A549 (cell line): ENCODE data around the gene SH3BGR. TPM values are rescaled to one million over a fixed set of nuclear protein-coding genes. Genes with fewer than 3 reads are reported as not detected.

Source experiments
- ATAC-seq, 2 experiments: fragments of 200-7000 bp in 1 of 2; fragments of >200 bp in 1 of 2; cut with Nextera tagmentation in 1 of 2; cut with Tn5 transposase in 1 of 2; 3 replicates each; pipeline versions ENCODE4 v1.8.0 to v1.9.1; 2018 to 2020; ENCODE audit warnings: mild to moderate bottlenecking in 1 of 2, moderate library complexity in 1 of 2
- CTCF ChIA-PET: fragments of 300-600 bp; sonication (Branson Sonifier 250); formaldehyde crosslinking; extraction: SDS; loops from one replicate; lab custom pipeline; 2021; ENCODE audit warnings: antibody characterized with exemption, inconsistent platforms; lab: Yijun Ruan, JAX
- POLR2A ChIA-PET: fragments of 350-600 bp; formaldehyde crosslinking; extraction: SDS; loops from one replicate; lab custom pipeline; 2021; ENCODE audit warnings: antibody characterized with exemption, inconsistent platforms; lab: Yijun Ruan, JAX
- DNase-seq, 2 experiments: peaks; one replicate each; pipeline versions ENCODE4 v3.0.0 to v3.0.0-alpha.2; 2011 to 2016; ENCODE audit warnings: low read depth in 1 of 2, low spot score in 1 of 2
- FAIRE-seq: peaks from 2 replicates; lab custom pipeline; 2011; peaks lifted over from hg19 to GRCh38; lab: Jason Lieb, UNC
- H3K27ac ChIP-seq, 2 experiments: fragments of >200 bp; sonication (Bioruptor Twin); formaldehyde crosslinking; 3 replicates each; pipeline ENCODE4 v1.5.1; 2016 to 2017
- H3K4me1 ChIP-seq: fragments of >200 bp; sonication (Bioruptor Twin); formaldehyde crosslinking; 3 replicates; pipeline ENCODE4 v1.6.1; 2016
- H3K4me2 ChIP-seq: fragments of >200 bp; sonication (Bioruptor Twin); formaldehyde crosslinking; 3 replicates; pipeline ENCODE4 v1.6.1; 2016
- H3K4me3 ChIP-seq: fragments of >200 bp; sonication (Bioruptor Twin); formaldehyde crosslinking; 3 replicates; pipeline ENCODE4 v1.5.1; 2016
- H3K9me3 ChIP-seq: fragments of >200 bp; sonication (Bioruptor Twin); formaldehyde crosslinking; 3 replicates; pipeline ENCODE4 v1.6.1; 2016
- CBX2 ChIP-seq: fragments of 200-600 bp; sonication (generic); IDR thresholded peaks from 2 replicates; pipeline ENCODE4 v1.6.1; 2016; ENCODE audit warnings: low read depth, mild to moderate bottlenecking, borderline replicate concordance
- CBX8 ChIP-seq: fragments of 200-600 bp; sonication (generic); IDR thresholded peaks from 2 replicates; pipeline ENCODE4 v1.6.1; 2016
- CEBPB ChIP-seq, 2 experiments: fragments of >200 bp in 1 of 2; sonication (Bioruptor Twin) in 1 of 2; formaldehyde crosslinking in 1 of 2; IDR thresholded peaks; 2 replicates each; pipeline ENCODE4 v1.6.1; 2012 to 2016
- CHD2 ChIP-seq: fragments of 150-350 bp; IDR thresholded peaks from 2 replicates; pipeline ENCODE4 v1.6.1; 2014; ENCODE audit warnings: low read length; ENCODE audit not compliant: partially characterized antibody
- CHD4 ChIP-seq: fragments of 200-600 bp; sonication (generic); IDR thresholded peaks from 2 replicates; pipeline ENCODE4 v1.6.1; 2016; ENCODE audit warnings: antibody characterized with exemption, mild to moderate bottlenecking, borderline replicate concordance
- EHMT2 ChIP-seq: fragments of 200-600 bp; sonication (generic); IDR thresholded peaks from 2 replicates; pipeline ENCODE4 v1.6.1; 2016; ENCODE audit warnings: antibody characterized with exemption, low read depth, mild to moderate bottlenecking, moderate library complexity
- EP300 ChIP-seq, 2 experiments: fragments of >200 bp; sonication (Bioruptor Twin); formaldehyde crosslinking; IDR thresholded peaks; 2 replicates in 1 of 2; 3 replicates in 1 of 2; pipeline ENCODE4 v1.6.1; 2016 to 2017
- ESRRA ChIP-seq: fragments of 150-350 bp; IDR thresholded peaks from 2 replicates; pipeline ENCODE4 v1.6.1; 2014; ENCODE audit warnings: mild to moderate bottlenecking, low read length, borderline replicate concordance
- FOXS1 ChIP-seq: fragments of 250-450 bp; sonication (Bioruptor Pico); IDR thresholded peaks from 2 replicates; pipeline ENCODE4 v1.5.0; 2020; ENCODE audit warnings: mild to moderate bottlenecking, moderate library complexity
- GATA3 ChIP-seq: IDR thresholded peaks from 2 replicates; pipeline ENCODE4 v1.6.1; 2012; ENCODE audit warnings: borderline replicate concordance
- HDAC2 ChIP-seq: fragments of 200-600 bp; sonication (generic); IDR thresholded peaks from 2 replicates; pipeline ENCODE4 v1.6.1; 2016
- HOXB13 ChIP-seq: fragments of 250-450 bp; sonication (Bioruptor Pico); IDR thresholded peaks from 2 replicates; pipeline ENCODE4 v1.5.0; 2020; ENCODE audit warnings: low read depth, mild to moderate bottlenecking, moderate library complexity
- HOXB5 ChIP-seq: fragments of 250-450 bp; sonication (Bioruptor Pico); IDR thresholded peaks from 2 replicates; pipeline ENCODE4 v1.5.0; 2020; ENCODE audit warnings: mild to moderate bottlenecking, moderate library complexity
- JUN ChIP-seq, 2 experiments: fragments of >200 bp; sonication (Bioruptor Twin); formaldehyde crosslinking; IDR thresholded peaks; 2 replicates in 1 of 2; 3 replicates in 1 of 2; pipeline ENCODE4 v1.6.1; 2016 to 2017
- JUNB ChIP-seq: fragments of >200 bp; sonication (Bioruptor Twin); formaldehyde crosslinking; IDR thresholded peaks from 2 replicates; pipeline ENCODE4 v1.6.1; 2016
- KDM1A ChIP-seq: fragments of 200-600 bp; sonication (generic); IDR thresholded peaks from 2 replicates; pipeline ENCODE4 v1.6.1; 2016; ENCODE audit warnings: low read depth, mild to moderate bottlenecking
- KDM5A ChIP-seq: fragments of 200-600 bp; sonication (generic); IDR thresholded peaks from 2 replicates; pipeline ENCODE4 v1.6.1; 2016; ENCODE audit warnings: antibody characterized with exemption, mild to moderate bottlenecking
- NPAS2 ChIP-seq: fragments of 250-450 bp; sonication (Bioruptor Pico); IDR thresholded peaks from 2 replicates; pipeline ENCODE4 v1.8.0; 2022; ENCODE audit warnings: mild to moderate bottlenecking, moderate library complexity, borderline replicate concordance
- NR3C1 ChIP-seq: fragments of >200 bp; sonication (Bioruptor Twin); formaldehyde crosslinking; IDR thresholded peaks from 3 replicates; pipeline ENCODE4 v1.6.1; 2017
- POLR2A ChIP-seq: IDR thresholded peaks from 2 replicates; pipeline ENCODE4 v1.6.1; 2012; ENCODE audit warnings: mild to moderate bottlenecking, low read length
- RAD21 ChIP-seq, 2 experiments: fragments of >200 bp in 1 of 2; sonication (Bioruptor Twin) in 1 of 2; formaldehyde crosslinking in 1 of 2; IDR thresholded peaks in 1 of 2; conservative IDR thresholded peaks in 1 of 2; 2 replicates in 1 of 2; 3 replicates in 1 of 2; pipeline ENCODE4 v1.6.1; 2012 to 2018; ENCODE audit warnings: inconsistent platforms in 1 of 2
- RARB ChIP-seq: fragments of 250-450 bp; sonication (Bioruptor Pico); IDR thresholded peaks from 2 replicates; pipeline ENCODE4 v1.8.0; 2021; ENCODE audit warnings: mild to moderate bottlenecking, moderate library complexity
- SREBF2 ChIP-seq: fragments of 450-650 bp; IDR thresholded peaks from 2 replicates; pipeline ENCODE4 v1.6.1; 2014; ENCODE audit warnings: mild to moderate bottlenecking, moderate library complexity
- TFCP2L1 ChIP-seq: fragments of 250-450 bp; sonication (Bioruptor Pico); IDR thresholded peaks from 2 replicates; pipeline ENCODE4 v1.5.0; 2021; ENCODE audit warnings: mild to moderate bottlenecking
- TP53 ChIP-seq: fragments of 250-450 bp; sonication (Bioruptor Pico); IDR thresholded peaks from 2 replicates; pipeline ENCODE4 v1.5.0; 2021; ENCODE audit warnings: mild to moderate bottlenecking, moderate library complexity
- ZNF302 ChIP-seq: fragments of 250-450 bp; sonication (Bioruptor Pico); IDR thresholded peaks from 2 replicates; pipeline ENCODE4 v1.9.0; 2021; ENCODE audit warnings: inconsistent platforms, mild to moderate bottlenecking, moderate library complexity
- ZSCAN20 ChIP-seq: fragments of 250-450 bp; sonication (Bioruptor Pico); IDR thresholded peaks from 2 replicates; pipeline ENCODE4 v1.8.0; 2022; ENCODE audit warnings: mild to moderate bottlenecking, moderate library complexity
- WGBS: methylation state at CpG from one replicate; pipeline ENCODE4 v1.1.6; 2017; ENCODE audit errors: missing lambda C conversion rate; 5-methylcytosine and 5-hydroxymethylcytosine counted together
- polyA plus RNA-seq, 4 experiments: library from polyadenylated mRNA; depleted of rRNA in 3 of 4; stranded (reverse); fragments of >200 nt; fragmentation: RNase III in 1 of 4; extraction: RNeasy Plus Mini Kit Qiagen cat#74134 plus additional on column Dnase treatment in 1 of 4; gene quantifications; 2 replicates in 3 of 4; 3 replicates in 1 of 4; pipeline ENCODE4 v1.2.3, GENCODE V29; 2011 to 2017
- TF ChIP-seq, protein P1 (sequence below): IDR thresholded peaks from 2 replicates; pipeline ENCODE4 v1.6.1; 2012; ENCODE audit warnings: low read depth, borderline replicate concordance
- TF ChIP-seq, protein P2 (sequence below): fragments of 250-450 bp; sonication (Bioruptor Pico); IDR thresholded peaks from 2 replicates; pipeline ENCODE4 v1.5.0; 2021; ENCODE audit warnings: mild to moderate bottlenecking, moderate library complexity, borderline replicate concordance
- TF ChIP-seq, protein P3 (sequence below): fragments of >200 bp; sonication (Bioruptor Twin); formaldehyde crosslinking; IDR thresholded peaks from 2 replicates; pipeline ENCODE4 v1.6.1; 2016

The SH3BGR gene
- polyA plus RNA-seq, 2 of the 4 experiments (the other 2 are of a cell fraction), result 1.0 to 3.0 TPM

DNA sequence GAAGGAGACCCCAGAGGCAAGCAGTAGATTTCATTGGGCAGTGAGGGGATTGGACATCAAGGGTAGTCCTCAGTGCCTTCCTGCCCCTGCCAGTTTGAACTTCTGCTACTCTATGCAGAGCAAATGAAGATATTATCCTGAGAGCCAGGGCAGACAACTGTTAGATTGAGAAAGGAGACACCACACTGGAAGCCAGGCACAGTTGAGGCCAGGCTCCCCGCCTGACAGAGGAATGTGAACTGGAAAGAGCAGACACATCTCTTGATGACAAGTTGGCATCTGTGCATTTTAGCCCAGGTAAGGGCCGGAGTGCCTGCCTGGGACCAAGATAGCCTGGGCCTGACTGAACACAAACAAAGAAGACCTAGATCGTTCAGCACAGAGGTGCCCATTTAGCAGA, 16.0 kb downstream of the SH3BGR start:
- no peak for FAIRE-seq
- WGBS, result 43% methylated on average over 3 of the region's 3 CpGs
- Histone ChIP-seq H3K4me3 (no peak overlapping the region), H3K9me3 (no peaks in the 10 kb centered on the region), H3K27ac (no peak overlapping the region), H3K4me2 (no peak overlapping the region), H3K4me1 (no peaks in the 10 kb centered on the region)
- no peak for TF ChIP-seq NPAS2 (CRISPR knock-in tag)
- no peak for TF ChIP-seq RARB (CRISPR knock-in tag)
- TF ChIP-seq POLR2A, result no peak
- no peak for TF ChIP-seq ZSCAN20 (CRISPR knock-in tag)
- no peak for TF ChIP-seq GATA3
- TF ChIP-seq FOXS1 (CRISPR knock-in tag), result no peak
- TF ChIP-seq RAD21 (conservative IDR thresholded peaks at IDR 0.05 in 1 of 2, IDR thresholded peaks at IDR 0.05 in 1 of 2), result no peak
- TF ChIP-seq CEBPB (IDR thresholded peaks at IDR 0.05), result no peak
- no peak for TF ChIP-seq SREBF2
- TF ChIP-seq CHD2, result no peak
- CTCF ChIA-PET, result no interaction called here
- POLR2A ChIA-PET, result no interaction called here
- DNase-seq, result no peak
- ATAC-seq, result no peak

DNA sequence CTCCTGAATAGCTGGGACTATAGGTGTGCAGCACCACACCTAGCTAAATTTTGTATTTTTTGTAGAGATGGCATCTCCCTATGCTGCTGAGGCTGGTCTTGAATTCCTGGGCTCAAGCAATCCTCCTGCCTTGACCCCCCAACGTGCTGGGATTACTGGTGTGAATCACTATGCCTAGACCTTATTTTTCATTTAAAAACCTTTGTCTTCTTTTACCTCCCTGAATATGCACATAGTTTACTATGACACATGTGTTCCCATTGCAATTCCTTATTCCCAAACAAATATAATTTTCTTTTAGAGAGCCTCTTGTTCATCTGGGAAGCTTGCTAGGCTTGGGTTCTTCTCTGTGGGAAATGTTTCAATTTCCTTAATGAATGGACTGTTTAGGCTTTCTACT, 16.8 kb downstream of the SH3BGR start:
- no peak overlapping the region for H3K27ac ChIP-seq
- ChIA-PET POLR2A (no interaction called here), CTCF (interaction anchor here (0.7 kb wide), 1 partner anchor 137 kb away, joined by 4 read pairs; no protein-coding TSS in a partner anchor)
- ATAC-seq, result no peak
- WGBS, result 7% methylated on average over 1 of the region's 1 CpG
- H3K4me2 ChIP-seq, result no peak overlapping the region
- H3K4me3 ChIP-seq, result no peak overlapping the region
- H3K4me1 ChIP-seq, result no peaks in the 10 kb centered on the region
- no peaks in the 10 kb centered on the region for H3K9me3 ChIP-seq
- TF ChIP-seq JUN (IDR thresholded peaks at IDR 0.05) (no peak), JUNB (no peak), KDM5A (no peak), TP53 (CRISPR knock-in tag) (no peak), HOXB13 (CRISPR knock-in tag) (no peak), CBX8 (no peak)
- TF ChIP-seq, protein P1, sequence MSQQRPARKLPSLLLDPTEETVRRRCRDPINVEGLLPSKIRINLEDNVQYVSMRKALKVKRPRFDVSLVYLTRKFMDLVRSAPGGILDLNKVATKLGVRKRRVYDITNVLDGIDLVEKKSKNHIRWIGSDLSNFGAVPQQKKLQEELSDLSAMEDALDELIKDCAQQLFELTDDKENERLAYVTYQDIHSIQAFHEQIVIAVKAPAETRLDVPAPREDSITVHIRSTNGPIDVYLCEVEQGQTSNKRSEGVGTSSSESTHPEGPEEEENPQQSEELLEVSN, result no peak
- no peak for DNase-seq
- FAIRE-seq, result no peak

DNA sequence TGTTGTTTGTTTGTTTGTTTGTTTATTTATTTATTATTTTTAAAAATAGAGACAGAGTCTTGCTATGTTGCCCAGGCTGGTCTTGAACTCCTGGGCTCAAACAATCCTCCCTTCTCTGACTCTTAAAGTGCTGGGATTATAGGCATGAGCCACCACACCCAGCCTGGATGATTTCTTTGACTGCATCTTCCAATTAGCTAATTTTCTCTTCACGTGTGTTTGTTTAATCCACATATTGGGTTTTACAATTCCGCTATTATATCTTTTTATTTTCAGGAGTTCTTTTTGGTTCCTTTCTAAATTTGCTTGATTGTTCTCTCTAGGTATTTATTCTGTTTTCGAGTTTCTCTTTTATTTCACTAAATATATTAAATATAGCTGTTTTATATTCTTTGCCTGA, 19.8 kb downstream of the SH3BGR start:
- ATAC-seq (no peak), DNase-seq (no peak), FAIRE-seq (no peak)
- Histone ChIP-seq H3K4me3 (no peak overlapping the region), H3K4me1 (no peaks in the 10 kb centered on the region), H3K27ac (no peak overlapping the region), H3K4me2 (no peak overlapping the region), H3K9me3 (no peaks in the 10 kb centered on the region)
- CTCF ChIA-PET, result interaction anchor here (0.8 kb wide), 1 partner anchor 16 kb away, joined by 3 read pairs; no protein-coding TSS in a partner anchor
- POLR2A ChIA-PET, result no interaction called here
- TF ChIP-seq TFCP2L1 (CRISPR knock-in tag) (no peak), HOXB5 (no peak), CBX8 (no peak), EHMT2 (no peak), CHD4 (no peak), KDM1A (no peak), HDAC2 (no peak), TP53 (CRISPR knock-in tag) (no peak), ESRRA (no peak), NR3C1 (no peak), JUNB (no peak), EP300 (IDR thresholded peaks at IDR 0.05) (no peak), ZNF302 (CRISPR knock-in tag) (no peak), GATA3 (no peak), CBX2 (no peak), CEBPB (IDR thresholded peaks at IDR 0.05) (no peak)
- TF ChIP-seq, protein P2, sequence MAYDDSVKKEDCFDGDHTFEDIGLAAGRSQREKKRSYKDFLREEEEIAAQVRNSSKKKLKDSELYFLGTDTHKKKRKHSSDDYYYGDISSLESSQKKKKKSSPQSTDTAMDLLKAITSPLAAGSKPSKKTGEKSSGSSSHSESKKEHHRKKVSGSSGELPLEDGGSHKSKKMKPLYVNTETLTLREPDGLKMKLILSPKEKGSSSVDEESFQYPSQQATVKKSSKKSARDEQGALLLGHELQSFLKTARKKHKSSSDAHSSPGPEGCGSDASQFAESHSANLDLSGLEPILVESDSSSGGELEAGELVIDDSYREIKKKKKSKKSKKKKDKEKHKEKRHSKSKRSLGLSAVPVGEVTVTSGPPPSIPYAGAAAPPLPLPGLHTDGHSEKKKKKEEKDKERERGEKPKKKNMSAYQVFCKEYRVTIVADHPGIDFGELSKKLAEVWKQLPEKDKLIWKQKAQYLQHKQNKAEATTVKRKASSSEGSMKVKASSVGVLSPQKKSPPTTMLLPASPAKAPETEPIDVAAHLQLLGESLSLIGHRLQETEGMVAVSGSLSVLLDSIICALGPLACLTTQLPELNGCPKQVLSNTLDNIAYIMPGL (CRISPR knock-in tag), result no peak
- TF ChIP-seq, protein P3, sequence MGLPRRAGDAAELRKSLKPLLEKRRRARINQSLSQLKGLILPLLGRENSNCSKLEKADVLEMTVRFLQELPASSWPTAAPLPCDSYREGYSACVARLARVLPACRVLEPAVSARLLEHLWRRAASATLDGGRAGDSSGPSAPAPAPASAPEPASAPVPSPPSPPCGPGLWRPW, result no peak
- 61% methylated on average over 3 of the region's 3 CpGs for WGBS
